ENCODE results near the gene PRPF4. TPM values are rescaled to one million over a fixed set of nuclear protein-coding genes. Genes with fewer than 3 reads are reported as not detected.

PRPF4 gene
- total and polyA plus RNA-seq, 4 donors: 5.0 to 11.9 (median 10.4) TPM

DNA sequence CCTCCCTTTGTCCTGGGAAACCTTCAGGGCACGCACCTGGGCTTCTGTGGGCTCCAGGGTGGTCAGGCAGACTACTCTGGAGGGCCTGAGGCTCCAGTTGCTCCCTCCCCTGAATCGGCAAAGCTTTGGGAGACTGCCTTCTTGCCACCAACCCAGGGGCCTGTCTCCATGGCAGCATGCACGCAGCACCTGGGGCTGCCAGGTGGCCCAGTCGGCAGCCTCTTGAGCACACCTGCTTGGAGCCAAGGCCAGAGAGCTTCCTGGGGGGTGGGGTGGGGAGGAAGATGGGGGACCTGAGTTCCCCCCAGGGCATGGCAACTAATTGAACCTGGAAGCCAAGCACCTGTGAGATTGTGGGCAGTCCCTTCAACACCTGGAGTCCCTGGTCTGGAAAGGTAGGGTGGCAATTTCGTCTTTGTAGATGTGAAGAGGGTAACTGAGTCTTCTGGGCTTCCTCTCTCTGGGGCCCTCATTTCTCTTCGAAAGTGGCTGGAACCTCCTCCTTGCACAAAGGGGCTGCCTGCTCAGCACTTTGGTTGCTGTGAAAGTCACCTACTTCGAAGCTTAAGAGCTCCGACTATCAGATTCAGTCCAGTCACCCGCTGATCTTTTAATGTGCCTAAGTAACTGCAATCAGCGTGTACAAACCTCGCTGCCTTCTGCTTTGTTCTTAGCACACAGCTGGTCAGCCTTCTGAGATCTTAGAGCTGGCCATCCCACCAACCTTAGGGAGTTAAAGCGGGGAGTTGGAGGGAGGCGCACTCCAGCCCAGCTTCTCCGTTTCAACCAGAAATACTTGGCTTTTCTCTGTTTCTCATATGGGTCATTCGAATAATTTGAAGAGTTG, 23.7 kb downstream of the PRPF4 start:
- no peaks in the 10 kb centered on the region for H3K36me3 ChIP-seq (ENCODE audit: control insufficient read depth in 4 of 4, insufficient read depth in 3 of 4, low read depth in 1 of 4, low read length in 3 of 4)
- no peaks in the 10 kb centered on the region for H3K27me3 ChIP-seq (ENCODE audit: control insufficient read depth in 4 of 4, insufficient read depth in 4 of 4, low read length in 3 of 4)
- WGBS: 91% methylated on average over 15 of the region's 15 CpGs
- H3K4me1 ChIP-seq (ENCODE audit: control insufficient read depth in 4 of 4, insufficient read depth in 4 of 4, low read length in 3 of 4): no peaks in the 10 kb centered on the region
- DNase-seq (ENCODE audit: low spot score): no peak
- H3K27ac ChIP-seq (ENCODE audit: low read depth in 1 of 2, low read length in 2 of 2): no peak overlapping the region
- H3K4me3 ChIP-seq (ENCODE audit: low read depth in 1 of 3, low read length in 3 of 3): no peak overlapping the region
- no peaks in the 10 kb centered on the region for H3K9me3 ChIP-seq (ENCODE audit: control insufficient read depth in 4 of 4, low read length in 3 of 4)
- TF ChIP-seq JUND (IDR thresholded peaks at IDR 0.05) (no peak), ZBTB33 (IDR thresholded peaks at IDR 0.05) (no peak), RAD21 (IDR thresholded peaks at IDR 0.05) (no peak), ATF3 (IDR thresholded peaks at IDR 0.05) (no peak), FOXA2 (IDR thresholded peaks at IDR 0.05) (no peak), TAF1 (conservative IDR thresholded peaks at IDR 0.05) (no peak), HNF4G (IDR thresholded peaks at IDR 0.05) (no peak), GABPA (IDR thresholded peaks at IDR 0.05 in 1 of 2, conservative IDR thresholded peaks at IDR 0.05 in 1 of 2) (no peak), HNF4A (conservative IDR thresholded peaks at IDR 0.05) (no peak), YY1 (IDR thresholded peaks at IDR 0.05) (no peak), FOXA1 (IDR thresholded peaks at IDR 0.05) (no peak), SP1 (IDR thresholded peaks at IDR 0.05) (no peak), EGR1 (IDR thresholded peaks at IDR 0.05; ENCODE audit: low read depth in 2 of 2) (no peak), RXRA (IDR thresholded peaks at IDR 0.05) (no peak), NR2F2 (IDR thresholded peaks at IDR 0.05) (no peak)
- TF ChIP-seq, protein P1, sequence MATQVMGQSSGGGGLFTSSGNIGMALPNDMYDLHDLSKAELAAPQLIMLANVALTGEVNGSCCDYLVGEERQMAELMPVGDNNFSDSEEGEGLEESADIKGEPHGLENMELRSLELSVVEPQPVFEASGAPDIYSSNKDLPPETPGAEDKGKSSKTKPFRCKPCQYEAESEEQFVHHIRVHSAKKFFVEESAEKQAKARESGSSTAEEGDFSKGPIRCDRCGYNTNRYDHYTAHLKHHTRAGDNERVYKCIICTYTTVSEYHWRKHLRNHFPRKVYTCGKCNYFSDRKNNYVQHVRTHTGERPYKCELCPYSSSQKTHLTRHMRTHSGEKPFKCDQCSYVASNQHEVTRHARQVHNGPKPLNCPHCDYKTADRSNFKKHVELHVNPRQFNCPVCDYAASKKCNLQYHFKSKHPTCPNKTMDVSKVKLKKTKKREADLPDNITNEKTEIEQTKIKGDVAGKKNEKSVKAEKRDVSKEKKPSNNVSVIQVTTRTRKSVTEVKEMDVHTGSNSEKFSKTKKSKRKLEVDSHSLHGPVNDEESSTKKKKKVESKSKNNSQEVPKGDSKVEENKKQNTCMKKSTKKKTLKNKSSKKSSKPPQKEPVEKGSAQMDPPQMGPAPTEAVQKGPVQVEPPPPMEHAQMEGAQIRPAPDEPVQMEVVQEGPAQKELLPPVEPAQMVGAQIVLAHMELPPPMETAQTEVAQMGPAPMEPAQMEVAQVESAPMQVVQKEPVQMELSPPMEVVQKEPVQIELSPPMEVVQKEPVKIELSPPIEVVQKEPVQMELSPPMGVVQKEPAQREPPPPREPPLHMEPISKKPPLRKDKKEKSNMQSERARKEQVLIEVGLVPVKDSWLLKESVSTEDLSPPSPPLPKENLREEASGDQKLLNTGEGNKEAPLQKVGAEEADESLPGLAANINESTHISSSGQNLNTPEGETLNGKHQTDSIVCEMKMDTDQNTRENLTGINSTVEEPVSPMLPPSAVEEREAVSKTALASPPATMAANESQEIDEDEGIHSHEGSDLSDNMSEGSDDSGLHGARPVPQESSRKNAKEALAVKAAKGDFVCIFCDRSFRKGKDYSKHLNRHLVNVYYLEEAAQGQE (IDR thresholded peaks at IDR 0.05): no peak
- TF ChIP-seq, protein P2, sequence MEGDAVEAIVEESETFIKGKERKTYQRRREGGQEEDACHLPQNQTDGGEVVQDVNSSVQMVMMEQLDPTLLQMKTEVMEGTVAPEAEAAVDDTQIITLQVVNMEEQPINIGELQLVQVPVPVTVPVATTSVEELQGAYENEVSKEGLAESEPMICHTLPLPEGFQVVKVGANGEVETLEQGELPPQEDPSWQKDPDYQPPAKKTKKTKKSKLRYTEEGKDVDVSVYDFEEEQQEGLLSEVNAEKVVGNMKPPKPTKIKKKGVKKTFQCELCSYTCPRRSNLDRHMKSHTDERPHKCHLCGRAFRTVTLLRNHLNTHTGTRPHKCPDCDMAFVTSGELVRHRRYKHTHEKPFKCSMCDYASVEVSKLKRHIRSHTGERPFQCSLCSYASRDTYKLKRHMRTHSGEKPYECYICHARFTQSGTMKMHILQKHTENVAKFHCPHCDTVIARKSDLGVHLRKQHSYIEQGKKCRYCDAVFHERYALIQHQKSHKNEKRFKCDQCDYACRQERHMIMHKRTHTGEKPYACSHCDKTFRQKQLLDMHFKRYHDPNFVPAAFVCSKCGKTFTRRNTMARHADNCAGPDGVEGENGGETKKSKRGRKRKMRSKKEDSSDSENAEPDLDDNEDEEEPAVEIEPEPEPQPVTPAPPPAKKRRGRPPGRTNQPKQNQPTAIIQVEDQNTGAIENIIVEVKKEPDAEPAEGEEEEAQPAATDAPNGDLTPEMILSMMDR (IDR thresholded peaks at IDR 0.05; ENCODE audit: low read depth, low read length, missing input control): no peak
- TF ChIP-seq, protein P3, sequence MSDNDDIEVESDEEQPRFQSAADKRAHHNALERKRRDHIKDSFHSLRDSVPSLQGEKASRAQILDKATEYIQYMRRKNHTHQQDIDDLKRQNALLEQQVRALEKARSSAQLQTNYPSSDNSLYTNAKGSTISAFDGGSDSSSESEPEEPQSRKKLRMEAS (IDR thresholded peaks at IDR 0.05): no peak
- H3K9ac ChIP-seq (ENCODE audit: low read depth in 1 of 2, low read length in 2 of 2): no peak overlapping the region
